T-helper 1 cell treated with Interleukin-12 subunit alpha and Interleukin-12 subunit beta and Interleukin-4 antibody, amounts not matched to agents 30 μg/mL and 1 μg/mL, for 36 hours (primary cell): ENCODE measurements around the gene DLG2.

Source experiments
- H3K27ac Mint-ChIP-seq: one replicate; pipeline ENCODE4 v1.8.0; 2021; ENCODE audit warnings: mild to moderate bottlenecking, mixed read lengths
- H3K27me3 Mint-ChIP-seq: one replicate; pipeline ENCODE4 v1.8.0; 2021; ENCODE audit warnings: low read depth, mixed read lengths
- H3K36me3 Mint-ChIP-seq: one replicate; pipeline ENCODE4 v1.8.0; 2021; ENCODE audit warnings: low read depth, mixed read lengths
- H3K4me1 Mint-ChIP-seq: one replicate; pipeline ENCODE4 v1.8.0; 2021; ENCODE audit warnings: low read depth, mixed read lengths
- H3K4me3 Mint-ChIP-seq: one replicate; pipeline ENCODE4 v1.8.0; 2021; ENCODE audit warnings: mild to moderate bottlenecking, moderate library complexity, mixed read lengths
- H3K9me3 Mint-ChIP-seq: one replicate; pipeline ENCODE4 v1.8.0; 2021; ENCODE audit warnings: mixed read lengths

The DLG2 gene

GRCh38 chr11:85551881-85552280, 75.3 kb downstream of the DLG2 start:
- Mint-ChIP-seq H3K36me3 (no peaks in the 10 kb centered on the region), H3K4me3 (no peak overlapping the region), H3K9me3 (no peaks in the 10 kb centered on the region), H3K27me3 (no peaks in the 10 kb centered on the region), H3K27ac (no peak overlapping the region), H3K4me1 (no peaks in the 10 kb centered on the region)

DNA sequence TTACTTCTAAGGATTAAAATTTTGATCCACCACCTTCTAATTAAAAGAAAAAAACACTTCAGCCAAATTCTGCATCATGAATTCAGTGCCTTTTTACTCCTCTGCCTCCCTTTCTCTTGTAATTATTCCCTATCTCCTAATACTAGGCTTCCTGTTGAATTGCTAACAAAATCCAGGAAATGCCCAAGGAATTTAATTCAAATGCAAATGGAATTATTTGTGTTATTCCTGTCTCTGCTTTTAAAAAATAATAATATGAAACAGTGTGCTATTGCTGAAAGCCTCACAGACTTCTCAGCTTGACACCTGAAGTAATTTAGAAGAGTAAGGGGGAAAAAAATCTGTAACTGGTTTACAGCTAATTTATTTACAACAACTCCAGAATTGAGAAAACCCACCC, 85.5 kb downstream of the DLG2 start:
- Mint-ChIP-seq H3K9me3 (peaks cover 5% of the 10 kb centered on the region), H3K27me3 (no peaks in the 10 kb centered on the region), H3K27ac (no peak overlapping the region), H3K4me3 (no peak overlapping the region), H3K36me3 (no peaks in the 10 kb centered on the region), H3K4me1 (no peaks in the 10 kb centered on the region)

GRCh38 chr11:85540635-85541205, 86.4 kb downstream of the DLG2 start:
- Mint-ChIP-seq H3K36me3 (no peaks in the 10 kb centered on the region), H3K4me3 (no peak overlapping the region), H3K9me3 (peaks cover 5% of the 10 kb centered on the region), H3K27me3 (no peaks in the 10 kb centered on the region), H3K4me1 (no peaks in the 10 kb centered on the region), H3K27ac (no peak overlapping the region)

DNA sequence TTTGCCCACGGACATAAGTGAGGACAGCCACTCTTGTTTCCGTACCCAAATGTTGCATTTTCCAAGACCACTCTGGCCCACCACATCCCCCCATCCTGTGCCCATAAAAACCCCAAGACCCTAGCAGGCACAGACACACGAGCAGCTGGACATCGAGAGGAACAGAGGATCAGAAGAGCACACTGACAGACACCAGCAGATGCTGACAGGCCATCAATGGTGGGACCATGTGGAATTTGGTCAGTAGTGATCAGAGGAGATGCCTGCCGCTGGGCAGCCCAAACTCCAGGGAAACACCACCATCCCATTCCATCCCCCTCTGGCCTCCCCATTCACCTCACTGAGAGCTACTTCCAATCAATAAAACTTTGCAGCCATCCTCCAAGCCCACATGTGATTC, 87.0 kb downstream of the DLG2 start:
- Mint-ChIP-seq H3K27ac (no peak overlapping the region), H3K4me1 (no peaks in the 10 kb centered on the region), H3K27me3 (no peaks in the 10 kb centered on the region), H3K4me3 (no peak overlapping the region), H3K36me3 (no peaks in the 10 kb centered on the region), H3K9me3 (peaks cover 5% of the 10 kb centered on the region)

GRCh38 chr11:85539740-85540139, 87.4 kb downstream of the DLG2 start:
- no peaks in the 10 kb centered on the region for H3K36me3 Mint-ChIP-seq
- H3K27me3 Mint-ChIP-seq = no peaks in the 10 kb centered on the region
- peaks cover 8% of the 10 kb centered on the region for H3K9me3 Mint-ChIP-seq
- no peak overlapping the region for H3K4me3 Mint-ChIP-seq
- no peaks in the 10 kb centered on the region for H3K4me1 Mint-ChIP-seq
- no peak overlapping the region for H3K27ac Mint-ChIP-seq

- H3K27ac Mint-ChIP-seq = no peak overlapping the region
Measured at GRCh38 chr11:85539029-85539689, 88.0 kb downstream of the DLG2 start.

DNA sequence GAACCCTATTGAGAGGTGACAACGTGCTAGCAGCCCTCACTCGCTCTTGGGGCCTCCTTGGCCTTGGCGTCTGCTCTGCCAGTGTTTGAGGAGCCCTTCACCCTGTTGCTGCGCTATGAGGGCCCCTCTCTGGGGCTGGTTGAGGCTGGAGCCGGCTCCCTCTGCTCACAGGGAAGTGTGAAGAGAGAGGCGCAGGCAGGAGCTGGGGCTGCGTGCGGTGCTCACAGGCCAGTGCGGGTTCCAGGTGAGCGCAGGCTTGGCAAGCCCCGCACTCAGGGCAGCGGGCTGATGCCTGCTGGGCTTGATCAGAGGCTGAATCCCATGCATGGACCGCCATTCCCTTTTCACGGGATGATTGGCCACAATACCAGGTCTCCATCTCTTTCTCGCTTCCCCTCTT, 90.7 kb downstream of the DLG2 start:
- Mint-ChIP-seq H3K4me3 (no peak overlapping the region), H3K27ac (no peak overlapping the region), H3K4me1 (no peaks in the 10 kb centered on the region), H3K27me3 (no peaks in the 10 kb centered on the region), H3K9me3 (peaks cover 12% of the 10 kb centered on the region), H3K36me3 (no peaks in the 10 kb centered on the region)

More at GRCh38 chr11:85539029-85539689, 88.0 kb downstream of the DLG2 start:
- no peaks in the 10 kb centered on the region for H3K36me3 Mint-ChIP-seq
- no peak overlapping the region for H3K4me3 Mint-ChIP-seq
- peaks cover 12% of the 10 kb centered on the region for H3K9me3 Mint-ChIP-seq
- H3K27me3 Mint-ChIP-seq = no peaks in the 10 kb centered on the region
- no peaks in the 10 kb centered on the region for H3K4me1 Mint-ChIP-seq

DNA sequence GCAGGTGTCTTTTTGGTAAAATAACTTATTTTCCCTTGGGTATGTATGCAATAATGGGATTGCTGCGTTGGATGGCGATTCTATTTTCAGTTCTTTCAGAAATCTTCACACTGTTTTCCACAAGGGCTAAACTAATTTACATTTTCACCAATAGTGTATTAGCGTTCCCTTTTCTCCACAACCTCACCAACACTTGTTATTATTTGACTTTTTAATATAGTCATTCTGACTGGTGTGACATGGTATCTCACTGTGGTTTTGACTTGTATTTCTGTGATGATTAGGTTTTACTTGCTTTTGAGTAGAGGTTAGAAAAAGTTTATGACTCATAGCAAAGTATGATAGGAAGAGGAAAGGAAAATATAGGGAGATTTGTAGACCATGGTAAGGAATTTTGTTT, 92.3 kb downstream of the DLG2 start:
- peaks cover 12% of the 10 kb centered on the region for H3K9me3 Mint-ChIP-seq
- H3K27ac Mint-ChIP-seq = no peak overlapping the region
- no peaks in the 10 kb centered on the region for H3K36me3 Mint-ChIP-seq

DNA sequence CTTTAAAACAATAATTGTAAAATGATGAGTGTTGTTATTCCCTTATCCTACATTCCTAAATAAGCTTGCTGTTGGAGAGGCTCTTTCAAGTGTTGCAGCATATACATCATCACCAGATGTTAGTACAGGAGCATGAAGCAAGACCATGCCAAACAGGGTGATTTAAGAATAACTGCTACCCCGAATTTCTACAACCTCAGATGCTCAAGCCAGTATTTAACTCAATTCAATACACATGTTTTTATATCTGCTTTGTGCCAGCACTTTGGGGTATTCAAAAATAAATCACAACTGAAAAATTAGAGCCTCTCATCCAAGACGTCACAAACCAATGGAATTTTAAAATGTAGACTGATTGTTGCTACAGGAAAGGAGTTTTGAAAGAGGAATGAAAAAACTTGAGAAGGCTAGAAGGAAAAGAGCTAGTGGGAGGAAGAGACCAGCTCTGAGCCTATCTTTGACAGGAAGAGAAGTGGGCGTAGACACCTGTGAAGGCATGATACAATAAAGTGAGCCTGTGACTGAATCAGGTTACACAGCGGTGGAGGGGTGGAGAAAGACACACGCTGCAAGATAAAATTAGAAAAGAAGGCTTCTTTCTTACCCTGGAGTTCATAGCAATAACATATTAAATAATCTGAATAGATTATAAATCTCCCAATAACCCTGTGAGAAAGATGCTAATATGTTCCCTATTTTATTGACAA, 95.8 kb downstream of the DLG2 start:
- no peaks in the 10 kb centered on the region for H3K27me3 Mint-ChIP-seq
- no peak overlapping the region for H3K4me3 Mint-ChIP-seq
- no peak overlapping the region for H3K27ac Mint-ChIP-seq
- no peaks in the 10 kb centered on the region for H3K36me3 Mint-ChIP-seq
- H3K9me3 Mint-ChIP-seq = peaks cover 7% of the 10 kb centered on the region
- no peaks in the 10 kb centered on the region for H3K4me1 Mint-ChIP-seq

More for the DNA sequence above, 92.3 kb downstream of the DLG2 start:
- H3K4me3 Mint-ChIP-seq = no peak overlapping the region
- no peaks in the 10 kb centered on the region for H3K27me3 Mint-ChIP-seq
- H3K4me1 Mint-ChIP-seq = no peaks in the 10 kb centered on the region

GRCh38 chr11:85530634-85531033, 96.5 kb downstream of the DLG2 start:
- H3K27ac Mint-ChIP-seq = no peak overlapping the region
- no peaks in the 10 kb centered on the region for H3K27me3 Mint-ChIP-seq
- no peaks in the 10 kb centered on the region for H3K4me1 Mint-ChIP-seq
- no peaks in the 10 kb centered on the region for H3K36me3 Mint-ChIP-seq
- H3K4me3 Mint-ChIP-seq = no peak overlapping the region
- peaks cover 7% of the 10 kb centered on the region for H3K9me3 Mint-ChIP-seq

GRCh38 chr11:85526564-85526963, 100.6 kb downstream of the DLG2 start:
- Mint-ChIP-seq H3K36me3 (no peaks in the 10 kb centered on the region), H3K27ac (no peak overlapping the region), H3K4me1 (no peaks in the 10 kb centered on the region), H3K9me3 (peaks cover 19% of the 10 kb centered on the region), H3K27me3 (no peaks in the 10 kb centered on the region), H3K4me3 (no peak overlapping the region)

- Mint-ChIP-seq H3K4me1 (no peaks in the 10 kb centered on the region), H3K27ac (no peak overlapping the region), H3K36me3 (no peaks in the 10 kb centered on the region), H3K9me3 (peaks cover 24% of the 10 kb centered on the region), H3K4me3 (no peak overlapping the region), H3K27me3 (no peaks in the 10 kb centered on the region)
Measured at GRCh38 chr11:85525686-85526085, 101.5 kb downstream of the DLG2 start.

GRCh38 chr11:85517272-85517671, 109.9 kb downstream of the DLG2 start:
- no peak overlapping the region for H3K27ac Mint-ChIP-seq
- H3K27me3 Mint-ChIP-seq = no peaks in the 10 kb centered on the region
- no peaks in the 10 kb centered on the region for H3K36me3 Mint-ChIP-seq
- H3K9me3 Mint-ChIP-seq = peaks cover 14% of the 10 kb centered on the region
- no peak overlapping the region for H3K4me3 Mint-ChIP-seq
- H3K4me1 Mint-ChIP-seq = no peaks in the 10 kb centered on the region

- Mint-ChIP-seq H3K36me3 (no peaks in the 10 kb centered on the region), H3K4me3 (no peak overlapping the region), H3K9me3 (peaks cover 20% of the 10 kb centered on the region), H3K27me3 (no peaks in the 10 kb centered on the region), H3K27ac (no peak overlapping the region), H3K4me1 (no peaks in the 10 kb centered on the region)
Measured at GRCh38 chr11:85495918-85496317, 131.2 kb downstream of the DLG2 start.

DNA sequence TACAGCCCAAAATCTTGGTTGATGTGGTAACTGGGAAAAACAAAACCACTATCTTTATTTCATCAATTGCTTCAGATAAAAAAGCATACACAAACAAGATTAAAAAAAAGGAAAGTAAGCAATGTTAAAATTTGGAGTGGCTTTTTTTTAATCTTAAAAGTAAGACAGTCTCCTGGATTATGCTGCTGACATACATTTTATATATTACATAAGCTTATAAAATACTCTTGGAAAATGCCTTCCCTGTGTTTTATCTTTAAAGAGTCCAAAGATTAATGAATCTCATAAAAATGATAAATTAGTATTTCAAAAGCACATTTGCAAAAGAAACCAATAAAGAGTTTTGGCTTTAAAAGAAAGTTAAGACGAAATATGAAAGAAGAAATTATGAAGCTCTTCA, 132.7 kb downstream of the DLG2 start:
- no peak overlapping the region for H3K27ac Mint-ChIP-seq
- peaks cover 9% of the 10 kb centered on the region for H3K9me3 Mint-ChIP-seq
- no peaks in the 10 kb centered on the region for H3K36me3 Mint-ChIP-seq
- H3K27me3 Mint-ChIP-seq = no peaks in the 10 kb centered on the region
- no peaks in the 10 kb centered on the region for H3K4me1 Mint-ChIP-seq
- H3K4me3 Mint-ChIP-seq = no peak overlapping the region
